Loucy (cell line): ENCODE measurements around the gene SGMS1.

Experiments
- EZH2phosphoT487 ChIP-seq: fragments of 200-600 bp; IDR thresholded peaks from 2 replicates; pipeline ENCODE4 v1.6.1; 2018; ENCODE audit warnings: antibody characterized with exemption, mild to moderate bottlenecking, moderate library complexity, borderline replicate concordance
- TF ChIP-seq, protein P1 (sequence below): fragments of 200-600 bp; sonication (generic); conservative IDR thresholded peaks from 2 replicates; pipeline ENCODE4 v1.5.1; 2014; ENCODE audit warnings: mild to moderate bottlenecking, antibody characterized with exemption, low read length

DNA sequence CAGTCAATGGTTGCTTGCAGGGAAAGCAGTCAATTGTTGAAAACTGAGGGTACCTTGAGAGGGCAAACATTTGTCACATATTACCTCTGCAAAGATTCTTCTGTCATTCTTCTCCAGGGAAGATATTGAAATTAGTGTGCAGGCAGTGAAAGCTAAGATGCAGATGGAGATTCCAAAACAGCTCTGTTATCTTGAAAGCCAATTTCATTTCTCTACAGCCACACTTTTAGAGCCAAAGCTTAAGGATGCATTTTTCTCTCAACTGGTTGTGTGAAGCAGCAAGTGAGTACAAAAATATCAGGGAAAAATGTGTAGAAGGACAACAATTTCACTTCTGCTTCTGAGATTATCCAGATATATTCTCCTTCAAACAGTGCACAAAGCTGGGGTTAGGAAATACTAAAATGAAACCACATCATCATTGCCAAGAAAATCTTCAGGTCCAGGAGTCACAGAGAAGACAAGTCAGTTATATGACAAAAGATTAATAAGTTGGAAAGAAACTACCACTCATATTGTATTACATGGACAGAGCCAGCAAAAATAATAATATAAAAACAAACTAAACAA is 16.3 kb downstream of the SGMS1 start:
- TF ChIP-seq, protein P1, sequence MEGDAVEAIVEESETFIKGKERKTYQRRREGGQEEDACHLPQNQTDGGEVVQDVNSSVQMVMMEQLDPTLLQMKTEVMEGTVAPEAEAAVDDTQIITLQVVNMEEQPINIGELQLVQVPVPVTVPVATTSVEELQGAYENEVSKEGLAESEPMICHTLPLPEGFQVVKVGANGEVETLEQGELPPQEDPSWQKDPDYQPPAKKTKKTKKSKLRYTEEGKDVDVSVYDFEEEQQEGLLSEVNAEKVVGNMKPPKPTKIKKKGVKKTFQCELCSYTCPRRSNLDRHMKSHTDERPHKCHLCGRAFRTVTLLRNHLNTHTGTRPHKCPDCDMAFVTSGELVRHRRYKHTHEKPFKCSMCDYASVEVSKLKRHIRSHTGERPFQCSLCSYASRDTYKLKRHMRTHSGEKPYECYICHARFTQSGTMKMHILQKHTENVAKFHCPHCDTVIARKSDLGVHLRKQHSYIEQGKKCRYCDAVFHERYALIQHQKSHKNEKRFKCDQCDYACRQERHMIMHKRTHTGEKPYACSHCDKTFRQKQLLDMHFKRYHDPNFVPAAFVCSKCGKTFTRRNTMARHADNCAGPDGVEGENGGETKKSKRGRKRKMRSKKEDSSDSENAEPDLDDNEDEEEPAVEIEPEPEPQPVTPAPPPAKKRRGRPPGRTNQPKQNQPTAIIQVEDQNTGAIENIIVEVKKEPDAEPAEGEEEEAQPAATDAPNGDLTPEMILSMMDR: no peak
- no peak for TF ChIP-seq EZH2phosphoT487
